HT-29 (cell line): ENCODE data around the gene MAGEA3. TPM values are rescaled to one million over a fixed set of nuclear protein-coding genes. Genes with fewer than 3 reads are reported as not detected.
"Not testable (repeated sequence)": the region's sequence is repeated elsewhere in the genome, so short reads cannot be mapped to it uniquely, and the experiment has no call there.

Experiments used
- DNase-seq: peaks from one replicate; pipeline ENCODE4 v3.0.0-alpha.2; 2015; ENCODE audit warnings: low spot score
- total RNA-seq: library from RNA; depleted of rRNA; stranded (reverse); fragments of >200 nt; shearing (Covaris generic); gene quantifications from 2 replicates; pipeline ENCODE4 v1.2.3, GENCODE V29; 2014; rRNA removed

MAGEA3 gene, protein sequence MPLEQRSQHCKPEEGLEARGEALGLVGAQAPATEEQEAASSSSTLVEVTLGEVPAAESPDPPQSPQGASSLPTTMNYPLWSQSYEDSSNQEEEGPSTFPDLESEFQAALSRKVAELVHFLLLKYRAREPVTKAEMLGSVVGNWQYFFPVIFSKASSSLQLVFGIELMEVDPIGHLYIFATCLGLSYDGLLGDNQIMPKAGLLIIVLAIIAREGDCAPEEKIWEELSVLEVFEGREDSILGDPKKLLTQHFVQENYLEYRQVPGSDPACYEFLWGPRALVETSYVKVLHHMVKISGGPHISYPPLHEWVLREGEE
- 9.1 and 10.0 TPM in 2 replicates for total RNA-seq

- not testable (repeated sequence) for DNase-seq
Observed at GRCh38 chrX:152697952-152698931, at the start of gene MAGEA3. Gene MAGEA3, plus strand, starts transcription at chrX:152698794. Its CDS starts 2,039 bp downstream, at chrX:152700833.

DNA sequence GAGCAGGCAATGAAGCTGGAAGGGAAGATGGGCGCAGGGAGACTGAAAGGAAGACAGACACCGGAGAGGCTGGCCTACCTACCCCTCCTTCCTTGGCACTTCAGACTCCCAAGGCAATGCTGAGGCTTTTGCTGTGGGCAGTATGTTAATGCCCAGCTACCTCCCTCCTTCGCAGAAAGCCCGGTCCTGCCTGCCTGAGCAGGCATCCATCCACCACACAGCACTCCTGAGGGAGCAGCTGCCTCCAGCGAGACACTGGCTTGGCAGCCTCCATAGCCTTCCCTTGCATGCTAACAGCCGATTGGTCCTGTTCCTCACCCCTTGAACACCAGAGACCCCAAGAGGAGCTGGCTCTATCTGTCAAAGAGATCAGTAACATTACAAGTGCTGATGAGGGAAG, 46.5 kb upstream of the MAGEA3 start:
- no peak for DNase-seq

- DNase-seq, result no peak
Observed at GRCh38 chrX:152652467-152652866, 46.1 kb upstream of the MAGEA3 start.

DNA sequence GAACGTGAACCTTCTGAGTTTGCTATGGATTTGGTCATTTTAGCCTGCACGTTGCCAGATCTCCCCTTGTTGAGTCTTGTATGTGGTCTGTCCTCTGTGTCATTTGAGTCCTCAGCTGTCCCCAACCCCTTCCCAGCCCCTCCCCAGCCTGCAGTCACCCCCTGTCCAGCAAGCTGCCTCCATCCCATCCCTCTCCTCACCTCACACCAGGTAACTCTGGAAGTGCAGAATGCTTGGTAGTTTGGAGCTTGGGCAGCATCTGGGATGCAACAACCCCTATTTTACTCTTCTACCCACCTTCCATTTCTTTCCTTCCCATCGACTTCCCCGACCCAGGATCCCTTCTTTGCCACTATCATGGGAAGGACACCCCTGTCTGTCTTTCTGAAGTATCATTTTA, 42.5 kb upstream of the MAGEA3 start:
- DNase-seq, result no peak

- no peak for DNase-seq
Observed at GRCh38 chrX:152656890-152657289, 41.7 kb upstream of the MAGEA3 start.

- DNase-seq, result no peak
Observed at GRCh38 chrX:152658302-152658701, 40.3 kb upstream of the MAGEA3 start.

- no peak for DNase-seq
Observed at GRCh38 chrX:152663086-152663485, 35.5 kb upstream of the MAGEA3 start.

DNA sequence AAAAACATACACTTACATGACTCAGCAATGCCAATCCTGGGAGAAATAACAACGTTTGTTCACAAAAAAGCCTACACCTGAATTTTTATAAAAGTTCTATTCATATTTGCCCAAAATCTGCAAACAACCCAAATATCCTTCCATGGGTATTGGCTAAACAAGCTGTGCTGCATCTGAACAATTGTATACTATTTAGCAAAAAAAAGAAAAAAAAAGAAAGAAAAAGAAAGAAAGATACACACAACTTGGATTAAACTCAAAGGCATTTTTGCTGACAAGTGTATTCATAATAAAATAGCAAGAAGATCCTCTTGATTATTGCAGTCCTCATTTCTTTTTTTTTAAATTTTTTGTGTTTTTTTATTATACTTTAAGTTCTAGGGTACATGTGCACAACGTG, 24.5 kb upstream of the MAGEA3 start:
- DNase-seq, result no peak

DNA sequence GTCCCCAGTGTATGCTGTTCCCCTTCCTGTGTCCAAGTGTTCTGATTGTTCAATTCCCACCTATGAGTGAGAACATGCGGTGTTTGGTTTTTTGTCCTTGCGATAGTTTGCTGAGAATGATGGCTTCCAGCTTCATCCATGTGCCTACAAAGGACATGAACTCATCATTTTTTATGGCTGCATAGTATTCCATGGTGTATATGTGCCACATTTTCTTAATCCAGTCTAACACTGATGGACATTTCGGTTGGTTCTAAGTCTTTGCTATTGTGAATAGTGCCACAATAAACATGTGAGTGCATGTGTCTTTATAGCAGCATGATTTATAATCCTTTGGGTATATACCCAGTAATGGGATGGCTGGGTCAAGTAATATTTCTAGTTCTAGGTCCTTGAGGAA, 23.9 kb upstream of the MAGEA3 start:
- DNase-seq, result not testable (repeated sequence)

DNA sequence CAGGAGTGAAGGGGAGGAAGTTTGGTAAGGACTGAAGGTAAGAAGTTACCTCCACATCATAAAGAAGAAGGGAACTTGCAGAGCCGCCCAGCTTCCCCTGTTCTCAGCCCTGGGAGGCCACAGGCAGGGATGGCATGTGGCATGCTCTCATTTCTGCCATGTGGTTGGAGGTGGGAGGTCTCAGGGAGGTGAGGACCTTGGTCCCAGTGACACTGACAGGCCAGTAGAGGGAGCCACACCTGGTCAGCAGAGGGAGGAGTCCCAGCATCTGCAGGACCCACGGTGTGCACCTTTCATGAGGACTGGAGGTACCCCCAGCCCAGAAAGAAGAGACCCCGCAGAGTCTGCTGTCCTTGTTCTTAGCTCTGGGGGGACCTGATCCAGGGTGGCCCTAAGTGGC, 17.6 kb upstream of the MAGEA3 start:
- not testable (repeated sequence) for DNase-seq

GRCh38 chrX:152700390-152700789, 1.8 kb downstream of the MAGEA3 start:
- DNase-seq, result not testable (repeated sequence)

DNA sequence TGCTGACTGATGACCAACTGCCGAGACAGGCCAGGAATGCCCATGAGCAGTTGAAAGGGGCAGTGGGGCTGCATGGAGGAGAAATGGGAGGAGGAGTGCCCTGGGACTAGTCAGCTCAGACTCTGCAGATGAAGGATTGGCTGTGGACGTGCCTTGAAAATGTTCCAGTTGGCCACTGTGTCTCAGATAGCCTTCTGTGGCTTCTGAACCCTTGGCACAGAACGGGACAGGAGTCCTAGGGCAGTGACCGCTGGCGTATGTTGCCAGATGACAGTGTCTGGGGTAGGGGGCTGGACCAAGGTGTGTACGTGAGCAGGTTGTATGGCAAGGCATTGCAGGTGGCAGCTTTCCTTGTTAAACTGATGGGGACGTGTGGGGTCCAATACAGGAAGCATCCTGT, 7.9 kb downstream of the MAGEA3 start:
- not testable (repeated sequence) for DNase-seq

DNA sequence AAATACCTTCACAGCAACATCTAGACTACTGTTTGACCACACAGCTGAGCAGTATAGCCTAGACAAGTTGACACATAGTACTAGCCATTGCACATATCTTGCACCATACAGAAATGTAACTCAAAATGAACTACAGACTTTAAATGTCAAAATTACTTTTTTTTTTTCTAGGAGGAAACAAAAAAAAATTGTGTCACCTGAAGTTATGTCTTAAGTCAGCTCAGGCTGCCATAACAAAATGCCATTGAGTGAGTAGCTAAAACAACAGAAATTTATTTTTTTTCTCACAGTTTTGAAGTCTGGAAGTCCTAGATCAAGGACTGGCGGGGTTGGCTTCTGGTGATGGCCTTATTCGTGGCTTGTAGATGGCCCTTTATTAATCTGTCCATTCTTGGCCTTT, 10.6 kb downstream of the MAGEA3 start, which contains the start of gene CSAG2:
TSS of gene CSAG2 (minus strand) at position 101 of the 400 bp plus-strand sequence. CDS start 161 bp downstream, outside the sequence.
- not testable (repeated sequence) for DNase-seq

DNA sequence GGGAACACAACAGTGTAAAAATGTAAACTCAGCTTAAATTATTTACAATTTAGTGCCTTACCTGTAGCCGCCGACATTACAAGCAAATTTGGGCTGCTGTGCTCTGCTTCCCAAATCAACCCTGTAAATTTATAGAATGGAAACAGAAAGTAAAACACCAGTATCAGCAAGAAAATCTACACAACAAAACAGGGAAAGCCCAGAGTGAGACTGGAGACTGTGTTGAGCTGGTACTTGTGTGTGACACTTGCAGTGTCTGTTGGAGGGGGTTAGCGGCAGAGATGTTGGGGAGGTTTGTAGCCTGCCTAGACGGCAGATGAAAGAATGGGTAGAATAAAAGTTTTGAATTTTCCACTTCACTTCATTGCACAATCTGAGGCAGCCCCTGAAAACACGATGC, 14.6 kb downstream of the MAGEA3 start:
- not testable (repeated sequence) for DNase-seq

GRCh38 chrX:152713815-152714787, 15.5 kb downstream of the MAGEA3 start, which contains the start of gene MAGEA2B:
Gene MAGEA2B, plus strand, starts transcription at chrX:152714628. Its CDS starts 2,479 bp downstream, at chrX:152717107.
- not testable (repeated sequence) for DNase-seq

GRCh38 chrX:152725409-152725808, 26.8 kb downstream of the MAGEA3 start:
- no peak for DNase-seq

DNA sequence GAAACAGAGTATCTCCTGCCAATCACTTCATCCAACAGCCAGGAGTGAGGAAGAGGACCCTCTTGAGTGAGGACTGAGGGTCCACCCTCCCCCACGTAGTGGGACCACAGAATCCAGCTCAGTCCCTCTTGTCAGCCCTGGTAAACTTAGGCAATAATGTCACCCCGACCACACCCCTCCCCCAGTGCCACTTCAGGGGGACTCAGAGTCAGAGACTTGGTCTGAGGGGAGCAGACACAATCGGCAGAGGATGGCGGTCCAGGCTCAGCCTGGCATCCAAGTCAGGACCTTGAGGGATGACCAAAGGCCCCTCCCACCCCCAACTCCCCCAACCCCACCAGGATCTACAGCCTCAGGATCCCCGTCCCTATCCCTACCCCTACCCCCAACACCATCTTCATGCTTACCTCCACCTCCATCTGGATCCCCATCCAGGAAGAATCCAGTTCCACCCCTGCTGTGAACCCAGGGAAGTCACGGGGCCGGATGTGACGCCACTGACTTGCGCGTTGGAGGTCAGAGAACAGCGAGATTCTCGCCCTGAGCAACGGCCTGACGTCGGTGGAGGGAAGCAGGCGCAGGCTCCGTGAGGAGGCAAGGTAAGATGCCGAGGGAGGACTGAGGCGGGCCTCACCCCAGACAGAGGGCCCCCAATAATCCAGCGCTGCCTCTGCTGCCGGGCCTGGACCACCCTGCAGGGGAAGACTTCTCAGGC, 34.8 kb downstream of the MAGEA3 start, which contains the start of the genes CSAG1 and MAGEA12:
TSS of gene CSAG1 (minus strand) at position 461 of the 715 bp plus-strand sequence. CDS start 1,261 bp downstream, outside the sequence.
TSS of gene MAGEA12 (plus strand) at position 497 of the 715 bp plus-strand sequence. CDS start 2,405 bp downstream, outside the sequence.
- no peak for DNase-seq

DNA sequence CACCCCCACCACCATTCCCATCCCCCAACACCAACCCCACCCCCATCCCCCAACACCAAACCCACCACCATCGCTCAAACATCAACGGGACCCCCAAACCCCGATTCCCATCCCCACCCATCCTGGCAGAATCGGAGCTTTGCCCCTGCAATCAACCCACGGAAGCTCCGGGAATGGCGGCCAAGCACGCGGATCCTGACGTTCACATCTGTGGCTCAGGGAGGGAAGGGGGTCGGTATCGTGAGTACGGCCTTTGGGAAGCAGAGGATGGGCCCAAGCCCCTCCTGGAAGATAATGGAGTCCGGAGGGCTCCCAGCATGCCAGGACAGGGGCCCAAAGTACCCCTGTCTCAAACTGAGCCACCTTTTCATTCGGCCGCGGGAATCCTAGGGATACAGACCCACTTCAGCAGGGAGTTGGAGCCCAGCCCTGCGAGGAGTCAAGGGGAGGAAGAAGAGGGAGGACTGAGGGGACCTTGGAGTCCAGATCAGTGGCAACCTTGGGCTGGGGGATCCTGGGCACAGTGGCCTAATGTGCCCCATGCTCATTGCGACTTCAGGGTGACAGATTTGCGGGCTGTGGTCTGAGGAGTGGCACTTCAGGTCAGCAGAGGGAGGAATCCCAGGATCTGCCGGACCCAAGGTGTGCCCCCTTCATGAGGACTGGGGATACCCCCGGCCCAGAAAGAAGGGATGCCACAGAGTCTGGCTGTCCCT, 35.7 kb downstream of the MAGEA3 start:
- not testable (repeated sequence) for DNase-seq

GRCh38 chrX:152735101-152735500, 36.5 kb downstream of the MAGEA3 start:
- no peak for DNase-seq
